ENCODE results near the gene MVB12B.

The MVB12B gene

DNA sequence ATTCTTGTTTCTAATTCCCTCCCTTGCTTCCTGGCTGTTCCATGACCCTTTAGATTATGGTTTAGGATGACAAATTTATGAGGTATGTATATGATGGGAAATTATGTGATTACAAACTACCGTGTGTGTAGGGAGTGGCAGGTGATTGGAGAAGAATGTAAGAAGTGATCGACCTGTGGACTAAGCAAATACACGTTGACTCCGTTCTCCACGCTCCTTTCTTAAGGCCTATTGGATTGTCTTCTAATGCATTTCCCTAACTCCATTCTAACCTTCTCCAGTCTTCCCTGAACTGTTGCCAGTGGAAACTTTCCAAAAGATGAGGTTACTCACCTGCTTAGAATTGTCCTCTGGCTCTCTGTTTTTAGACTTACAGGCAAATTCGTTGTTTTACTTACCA lies 36.6 kb downstream of the MVB12B start:
- no peaks in the 10 kb centered on the region for H3K27me3 ChIP-seq (ENCODE audit: low read length)
- no peak overlapping the region for H2AFZ ChIP-seq (ENCODE audit: low read depth, low read length, severe bottlenecking)
- H3K79me2 ChIP-seq (ENCODE audit: insufficient read depth, low read length) = no peaks in the 10 kb centered on the region
- H3K4me2 ChIP-seq (ENCODE audit: low read depth, low read length, poor library complexity, severe bottlenecking) = no peak overlapping the region
- H3K9ac ChIP-seq (ENCODE audit: low read length) = no peak overlapping the region
- H3K9me2 ChIP-seq (replicated peaks; ENCODE audit: insufficient read depth, low read length) = no peaks in the 10 kb centered on the region
- TF ChIP-seq, protein P1, sequence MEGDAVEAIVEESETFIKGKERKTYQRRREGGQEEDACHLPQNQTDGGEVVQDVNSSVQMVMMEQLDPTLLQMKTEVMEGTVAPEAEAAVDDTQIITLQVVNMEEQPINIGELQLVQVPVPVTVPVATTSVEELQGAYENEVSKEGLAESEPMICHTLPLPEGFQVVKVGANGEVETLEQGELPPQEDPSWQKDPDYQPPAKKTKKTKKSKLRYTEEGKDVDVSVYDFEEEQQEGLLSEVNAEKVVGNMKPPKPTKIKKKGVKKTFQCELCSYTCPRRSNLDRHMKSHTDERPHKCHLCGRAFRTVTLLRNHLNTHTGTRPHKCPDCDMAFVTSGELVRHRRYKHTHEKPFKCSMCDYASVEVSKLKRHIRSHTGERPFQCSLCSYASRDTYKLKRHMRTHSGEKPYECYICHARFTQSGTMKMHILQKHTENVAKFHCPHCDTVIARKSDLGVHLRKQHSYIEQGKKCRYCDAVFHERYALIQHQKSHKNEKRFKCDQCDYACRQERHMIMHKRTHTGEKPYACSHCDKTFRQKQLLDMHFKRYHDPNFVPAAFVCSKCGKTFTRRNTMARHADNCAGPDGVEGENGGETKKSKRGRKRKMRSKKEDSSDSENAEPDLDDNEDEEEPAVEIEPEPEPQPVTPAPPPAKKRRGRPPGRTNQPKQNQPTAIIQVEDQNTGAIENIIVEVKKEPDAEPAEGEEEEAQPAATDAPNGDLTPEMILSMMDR (IDR thresholded peaks at IDR 0.05; ENCODE audit: insufficient read depth, low read length, poor library complexity, severe bottlenecking) = no peak
- TF ChIP-seq EZH2phosphoT487 (conservative IDR thresholded peaks at IDR 0.05; ENCODE audit: low read length) = no peak
- no peaks in the 10 kb centered on the region for H3F3A ChIP-seq (ENCODE audit: insufficient read depth)
- H3K4me3 ChIP-seq (ENCODE audit: insufficient read depth, low read length, poor library complexity, severe bottlenecking) = no peak overlapping the region
- H3K9me3 ChIP-seq (ENCODE audit: insufficient read depth, low read length) = peaks cover 9% of the 10 kb centered on the region; the same call in 1 of the 2 replicates
- no peaks in the 10 kb centered on the region for H4K20me1 ChIP-seq (ENCODE audit: low read depth, low read length)
- no peak overlapping the region for H3K27ac ChIP-seq (ENCODE audit: low read depth, low read length)
- no peaks in the 10 kb centered on the region for H3K36me3 ChIP-seq (ENCODE audit: low read length)

DNA sequence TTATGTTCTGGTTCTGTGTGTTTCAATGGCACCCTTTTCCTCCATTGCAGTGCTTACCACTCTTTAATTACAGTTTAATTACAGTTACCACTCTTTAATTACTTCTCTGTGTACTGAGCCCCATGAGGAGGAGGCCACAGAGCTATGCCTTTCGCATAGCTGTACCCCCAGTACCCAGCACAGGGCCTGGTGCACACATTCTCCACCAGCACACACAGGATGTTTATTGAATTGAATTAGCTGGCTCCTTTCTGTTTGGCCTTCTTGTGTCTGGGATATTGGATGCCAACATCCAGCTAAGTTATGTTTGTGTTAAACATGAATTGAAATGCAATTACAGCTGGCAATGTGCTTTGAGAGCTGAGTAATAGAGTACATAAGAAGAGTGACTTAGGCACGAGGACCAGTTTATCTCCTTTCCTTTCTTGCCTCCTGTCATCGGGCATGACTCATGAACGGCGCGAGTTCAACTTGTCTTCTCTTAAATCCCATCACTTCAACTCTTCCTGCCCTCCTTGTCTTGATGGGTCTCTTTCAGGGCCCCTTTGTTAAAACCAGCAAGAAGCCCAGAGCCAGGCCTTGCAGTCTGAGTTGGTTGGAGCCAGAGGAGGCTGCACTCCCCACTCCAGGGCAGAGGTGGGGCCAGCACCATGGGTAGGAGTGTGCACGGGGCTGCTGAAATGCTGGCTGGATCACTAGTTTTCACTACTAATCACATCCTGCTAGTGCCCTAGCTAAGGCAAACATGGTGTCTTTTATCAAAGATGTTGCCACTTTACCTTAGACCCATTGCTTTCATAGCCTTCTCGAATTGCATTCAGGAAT lies 37.4 kb downstream of the MVB12B start:
- H3F3A ChIP-seq (ENCODE audit: insufficient read depth) = no peaks in the 10 kb centered on the region
- TF ChIP-seq, protein P1 (IDR thresholded peaks at IDR 0.05; ENCODE audit: insufficient read depth, low read length, poor library complexity, severe bottlenecking) = no peak
- TF ChIP-seq EZH2phosphoT487 (conservative IDR thresholded peaks at IDR 0.05; ENCODE audit: low read length) = no peak
- H3K9me3 ChIP-seq (ENCODE audit: insufficient read depth, low read length) = peaks cover 9% of the 10 kb centered on the region; the same call in 1 of the 2 replicates
- H4K20me1 ChIP-seq (ENCODE audit: low read depth, low read length) = no peaks in the 10 kb centered on the region
- no peaks in the 10 kb centered on the region for H3K36me3 ChIP-seq (ENCODE audit: low read length)
- no peaks in the 10 kb centered on the region for H3K9me2 ChIP-seq (replicated peaks; ENCODE audit: insufficient read depth, low read length)
- no peak overlapping the region for H3K4me2 ChIP-seq (ENCODE audit: low read depth, low read length, poor library complexity, severe bottlenecking)
- H2AFZ ChIP-seq (ENCODE audit: low read depth, low read length, severe bottlenecking) = no peak overlapping the region
- no peaks in the 10 kb centered on the region for H3K27me3 ChIP-seq (ENCODE audit: low read length)
- no peak overlapping the region for H3K4me3 ChIP-seq (ENCODE audit: insufficient read depth, low read length, poor library complexity, severe bottlenecking)
- no peak overlapping the region for H3K27ac ChIP-seq (ENCODE audit: low read depth, low read length)
- H3K79me2 ChIP-seq (ENCODE audit: insufficient read depth, low read length) = no peaks in the 10 kb centered on the region
- no peak overlapping the region for H3K9ac ChIP-seq (ENCODE audit: low read length)

DNA sequence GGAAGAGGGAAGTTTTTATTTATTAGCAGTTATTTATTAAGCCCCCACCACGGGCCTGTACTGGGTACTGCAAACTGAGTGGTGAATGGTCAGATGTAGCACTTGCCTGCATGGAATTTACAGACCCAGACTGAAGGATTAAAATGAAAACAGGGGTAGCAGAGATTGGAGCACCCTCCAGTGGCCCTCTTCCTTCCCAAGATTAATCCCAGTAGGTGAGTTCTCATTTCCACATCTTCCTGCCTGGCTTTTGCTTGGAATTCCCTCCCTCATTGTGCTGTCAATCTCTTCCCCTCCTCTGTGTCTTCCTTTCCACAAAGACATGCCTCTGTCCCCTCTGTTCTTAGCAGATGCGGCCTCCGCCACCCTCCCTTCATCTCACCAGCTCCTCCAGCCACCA lies 39.2 kb downstream of the MVB12B start:
- no peaks in the 10 kb centered on the region for H3K79me2 ChIP-seq (ENCODE audit: insufficient read depth, low read length)
- no peak overlapping the region for H2AFZ ChIP-seq (ENCODE audit: low read depth, low read length, severe bottlenecking)
- H3K9ac ChIP-seq (ENCODE audit: low read length) = no peak overlapping the region
- H3K36me3 ChIP-seq (ENCODE audit: low read length) = no peaks in the 10 kb centered on the region
- no peaks in the 10 kb centered on the region for H4K20me1 ChIP-seq (ENCODE audit: low read depth, low read length)
- no peaks in the 10 kb centered on the region for H3K9me2 ChIP-seq (replicated peaks; ENCODE audit: insufficient read depth, low read length)
- H3K4me3 ChIP-seq (ENCODE audit: insufficient read depth, low read length, poor library complexity, severe bottlenecking) = no peak overlapping the region
- H3K4me2 ChIP-seq (ENCODE audit: low read depth, low read length, poor library complexity, severe bottlenecking) = no peak overlapping the region
- H3K27me3 ChIP-seq (ENCODE audit: low read length) = no peaks in the 10 kb centered on the region
- H3K9me3 ChIP-seq (ENCODE audit: insufficient read depth, low read length) = peaks cover 9% of the 10 kb centered on the region; the same call in 1 of the 2 replicates
- no peak overlapping the region for H3K27ac ChIP-seq (ENCODE audit: low read depth, low read length)
- H3F3A ChIP-seq (ENCODE audit: insufficient read depth) = no peaks in the 10 kb centered on the region
- TF ChIP-seq, protein P1 (IDR thresholded peaks at IDR 0.05; ENCODE audit: insufficient read depth, low read length, poor library complexity, severe bottlenecking) = no peak

Data from SU-DHL-6 (cell line).